ENCODE measurements around the gene MYO1A.

MYO1A gene

DNA sequence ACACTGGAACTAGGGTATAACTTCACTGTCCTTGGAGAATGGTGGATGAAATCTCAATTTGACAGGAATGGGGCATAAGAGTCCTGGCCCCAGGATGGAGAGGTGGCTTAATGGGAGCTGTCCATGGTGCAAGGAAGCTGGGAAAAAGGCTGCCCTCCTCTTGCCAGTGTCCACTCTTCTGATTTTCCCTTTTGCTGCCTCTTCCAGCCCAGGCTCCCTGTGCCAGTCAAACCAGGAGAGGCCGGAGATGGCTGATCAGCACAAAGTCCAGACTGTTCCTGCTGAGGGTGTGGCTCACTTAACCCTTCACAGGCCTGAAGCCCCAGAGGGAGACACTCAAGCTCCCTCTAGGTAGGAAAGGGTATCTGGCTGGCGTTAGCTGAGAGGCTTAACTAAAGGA is at the start of gene MYO1A:
TSS of gene MYO1A (minus strand) at position 240 of the 400 bp plus-strand sequence. CDS start 1,806 bp downstream, outside the sequence.
- DNase-seq: no peak

GRCh38 chr12:57099047-57099714 is 49.3 kb upstream of the MYO1A start:
- no peak for DNase-seq

GRCh38 chr12:57098546-57098945 is 48.6 kb upstream of the MYO1A start:
- DNase-seq: no peak

GRCh38 chr12:57097554-57097835 is 47.6 kb upstream of the MYO1A start:
- no peak for DNase-seq

- no peak for DNase-seq
These were observed 47.0 kb upstream of the MYO1A start for GRCh38 chr12:57096748-57097553.

GRCh38 chr12:57096099-57096572 is 46.2 kb upstream of the MYO1A start:
- DNase-seq: peak; percentile 78

GRCh38 chr12:57095440-57095839 is 45.5 kb upstream of the MYO1A start:
- no peak for DNase-seq

GRCh38 chr12:57094208-57095160 is 44.6 kb upstream of the MYO1A start:
- no peak for DNase-seq

DNA sequence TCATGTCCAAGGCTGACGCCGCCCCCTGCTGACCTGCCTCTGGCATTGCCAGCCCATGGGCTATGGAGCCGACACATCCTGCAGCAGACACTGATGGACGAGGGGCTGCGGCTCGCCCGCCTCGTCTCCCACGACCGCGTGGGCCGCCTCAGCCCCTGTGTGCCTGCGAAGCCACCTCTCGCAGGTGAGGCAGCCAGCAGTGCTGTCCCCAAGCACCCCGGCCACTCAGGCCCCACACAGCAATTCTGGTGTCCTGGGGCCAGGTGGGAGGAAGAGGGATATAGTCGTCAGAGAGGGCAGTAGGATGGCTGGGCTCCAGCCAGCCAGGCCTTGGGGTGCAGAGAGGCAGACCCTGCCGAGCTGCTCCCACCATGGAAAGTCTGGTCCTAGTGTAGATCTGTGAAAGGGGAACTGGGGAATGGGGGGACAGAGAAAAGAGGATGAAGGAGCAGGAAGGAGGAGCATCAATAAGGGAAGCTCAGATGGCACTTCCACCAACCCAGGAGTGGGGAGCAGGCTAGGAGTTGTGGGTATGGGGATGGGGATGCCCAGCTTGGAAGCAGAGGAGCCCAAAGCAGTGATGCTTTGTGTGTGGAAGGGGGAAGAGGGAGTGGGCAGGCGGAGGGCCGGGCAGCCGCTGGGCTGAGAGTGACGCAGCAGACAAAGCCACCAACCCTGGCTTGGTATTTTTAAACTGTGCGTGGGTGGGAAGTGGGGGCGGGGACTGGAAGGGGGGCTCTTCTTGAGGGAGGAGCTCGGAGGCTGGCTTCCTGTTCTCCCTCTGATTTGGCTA is 43.7 kb upstream of the MYO1A start:
- no peak for DNase-seq

- no peak for DNase-seq
These were observed 43.0 kb upstream of the MYO1A start for GRCh38 chr12:57092876-57093414.

DNA sequence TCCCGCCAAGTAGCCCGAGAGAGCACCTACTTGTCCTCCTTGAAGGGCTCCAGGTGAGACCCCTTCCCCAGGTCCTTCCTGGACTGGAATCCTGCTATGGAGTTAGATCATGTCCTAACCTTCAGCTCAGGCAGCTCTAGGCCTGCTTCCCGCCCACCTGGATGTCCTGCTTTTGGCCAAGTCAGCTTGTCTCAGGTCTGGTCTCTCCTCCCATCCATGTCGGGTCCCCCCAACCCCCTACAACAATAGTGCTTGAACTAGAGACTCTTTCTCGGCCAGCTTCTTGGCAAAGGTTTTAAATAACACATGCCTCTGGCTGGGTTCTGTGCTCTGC is 42.6 kb upstream of the MYO1A start:
- no peak for DNase-seq

DNA sequence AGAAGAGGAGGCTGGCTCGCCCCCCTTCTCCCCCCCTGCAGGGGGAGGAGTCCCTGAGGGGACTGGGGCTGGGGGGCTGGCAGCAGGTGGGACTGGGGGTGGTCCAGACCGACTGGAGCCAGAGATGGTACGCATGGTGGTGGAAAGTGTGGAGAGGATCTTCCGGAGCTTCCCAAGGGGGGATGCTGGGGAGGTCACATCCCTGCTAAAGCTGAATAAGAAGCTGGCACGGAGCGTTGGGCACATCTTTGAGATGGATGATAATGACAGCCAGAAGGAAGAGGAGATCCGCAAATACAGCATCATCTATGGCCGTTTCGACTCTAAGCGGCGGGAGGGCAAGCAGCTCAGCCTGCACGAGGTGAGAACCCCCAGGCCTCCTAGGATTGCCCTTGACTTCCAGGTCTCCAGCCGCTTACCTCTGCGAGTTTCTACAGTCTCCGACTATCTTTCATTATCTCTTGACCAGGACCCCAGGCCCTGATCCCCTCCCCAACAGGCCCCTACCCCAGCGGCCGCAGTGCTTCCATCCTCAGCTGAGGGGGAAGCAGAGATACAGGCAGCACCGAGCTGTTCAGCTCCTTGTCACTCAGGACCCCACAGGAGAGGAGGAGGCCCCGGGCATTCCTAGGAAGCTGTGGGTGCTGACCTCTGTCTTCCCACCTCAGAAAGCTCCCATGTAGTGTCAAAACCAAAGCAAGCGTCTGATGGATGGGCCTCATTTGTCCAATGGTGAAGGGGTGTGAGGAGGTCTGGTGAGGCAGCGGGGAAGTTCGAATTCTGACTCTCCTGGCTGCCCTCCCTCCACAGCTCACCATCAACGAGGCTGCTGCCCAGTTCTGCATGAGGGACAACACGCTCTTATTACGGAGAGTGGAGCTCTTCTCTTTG is 42.0 kb upstream of the MYO1A start:
- DNase-seq: no peak

DNA sequence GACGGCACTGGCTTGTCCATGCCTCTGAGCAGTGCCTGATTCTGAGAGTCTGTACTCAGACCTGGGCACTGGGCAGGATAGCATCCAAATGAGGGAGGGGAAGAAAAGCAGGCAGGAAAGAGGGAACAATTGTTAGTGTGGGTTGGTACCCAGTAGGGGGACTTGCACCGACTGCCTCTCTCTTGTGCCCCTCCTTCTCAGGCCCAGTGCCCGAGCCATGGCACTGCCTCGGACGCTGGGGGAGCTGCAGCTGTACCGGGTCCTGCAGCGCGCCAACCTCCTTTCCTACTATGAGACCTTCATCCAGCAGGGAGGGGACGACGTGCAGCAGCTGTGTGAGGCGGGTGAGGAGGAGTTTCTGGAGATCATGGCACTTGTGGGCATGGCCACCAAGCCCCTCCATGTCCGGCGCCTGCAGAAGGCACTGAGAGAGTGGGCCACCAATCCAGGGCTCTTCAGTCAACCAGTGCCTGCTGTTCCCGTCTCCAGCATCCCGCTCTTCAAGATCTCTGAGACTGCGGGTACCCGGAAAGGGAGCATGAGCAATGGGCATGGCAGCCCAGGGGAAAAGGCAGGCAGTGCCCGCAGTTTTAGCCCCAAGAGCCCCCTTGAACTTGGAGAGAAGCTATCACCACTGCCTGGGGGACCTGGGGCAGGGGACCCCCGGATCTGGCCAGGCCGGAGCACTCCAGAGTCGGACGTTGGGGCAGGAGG is 41.2 kb upstream of the MYO1A start:
- no peak for DNase-seq

DNA sequence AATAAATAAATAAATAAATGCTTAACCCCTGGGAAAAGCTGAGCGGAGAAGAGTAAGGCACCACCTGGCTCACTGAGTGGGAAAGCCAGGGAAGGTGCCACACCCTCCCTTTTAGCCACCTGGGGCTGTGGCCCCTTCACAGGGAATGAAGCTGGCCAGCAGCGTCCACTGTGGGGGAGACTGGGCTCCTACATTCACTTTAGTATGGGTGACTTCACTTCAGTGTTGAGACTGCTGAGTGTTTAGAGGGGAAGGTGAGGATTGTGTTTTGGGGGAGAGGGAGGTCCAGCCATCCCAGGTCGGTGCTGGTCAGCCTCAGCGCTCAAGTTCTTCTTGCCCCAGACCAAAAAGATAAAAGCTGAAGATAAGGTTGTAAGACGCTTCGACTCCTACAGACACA is 40.6 kb upstream of the MYO1A start:
- no peak for DNase-seq

DNA sequence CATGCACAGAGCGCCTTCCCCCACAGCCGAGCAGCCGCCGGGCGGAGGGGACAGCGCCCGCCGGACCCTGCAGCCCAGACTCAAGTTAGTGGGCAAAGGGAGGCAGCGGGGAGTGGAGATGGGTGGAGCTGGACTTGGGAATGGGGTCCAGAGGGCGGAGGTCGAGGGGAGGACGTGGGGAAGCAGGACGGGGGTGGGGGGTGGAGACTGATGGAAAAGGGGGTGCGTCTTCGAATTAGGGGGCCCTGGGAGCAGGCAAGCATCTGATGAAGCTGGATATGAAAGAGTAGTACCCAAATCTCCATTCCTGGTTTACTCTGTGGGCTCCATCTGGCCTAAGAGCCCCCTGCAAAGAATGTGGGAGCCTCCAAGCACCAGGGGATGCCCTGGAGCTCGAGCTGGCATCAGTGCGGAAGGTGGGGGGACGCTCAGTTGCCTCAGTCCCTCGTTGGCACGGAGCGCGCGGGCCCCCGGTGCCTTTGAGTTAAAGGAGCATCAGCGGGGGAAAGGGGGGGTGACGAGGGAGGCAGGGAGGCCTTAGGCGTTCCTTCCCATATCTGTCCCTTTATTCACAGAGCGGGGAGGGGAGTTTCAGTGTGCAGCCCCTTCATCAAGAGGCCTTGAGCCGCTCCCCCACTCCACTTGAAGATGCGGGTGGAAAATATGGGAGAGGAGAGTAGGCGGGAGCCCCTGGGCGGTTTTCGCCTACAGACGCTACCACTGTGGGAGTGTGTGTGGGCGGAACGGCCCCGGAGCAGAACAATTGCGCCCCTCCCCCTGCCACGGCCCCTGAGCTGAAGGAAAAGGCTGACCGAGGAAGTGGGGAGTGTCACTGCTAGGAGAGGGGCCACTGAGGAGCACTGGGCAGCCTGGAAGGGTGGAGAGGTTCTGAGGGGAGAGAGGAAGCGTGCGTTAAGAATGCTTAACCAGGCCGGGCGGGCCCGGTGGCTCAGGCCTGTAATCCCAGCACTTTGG is 39.6 kb upstream of the MYO1A start:
- DNase-seq: no peak

DNA sequence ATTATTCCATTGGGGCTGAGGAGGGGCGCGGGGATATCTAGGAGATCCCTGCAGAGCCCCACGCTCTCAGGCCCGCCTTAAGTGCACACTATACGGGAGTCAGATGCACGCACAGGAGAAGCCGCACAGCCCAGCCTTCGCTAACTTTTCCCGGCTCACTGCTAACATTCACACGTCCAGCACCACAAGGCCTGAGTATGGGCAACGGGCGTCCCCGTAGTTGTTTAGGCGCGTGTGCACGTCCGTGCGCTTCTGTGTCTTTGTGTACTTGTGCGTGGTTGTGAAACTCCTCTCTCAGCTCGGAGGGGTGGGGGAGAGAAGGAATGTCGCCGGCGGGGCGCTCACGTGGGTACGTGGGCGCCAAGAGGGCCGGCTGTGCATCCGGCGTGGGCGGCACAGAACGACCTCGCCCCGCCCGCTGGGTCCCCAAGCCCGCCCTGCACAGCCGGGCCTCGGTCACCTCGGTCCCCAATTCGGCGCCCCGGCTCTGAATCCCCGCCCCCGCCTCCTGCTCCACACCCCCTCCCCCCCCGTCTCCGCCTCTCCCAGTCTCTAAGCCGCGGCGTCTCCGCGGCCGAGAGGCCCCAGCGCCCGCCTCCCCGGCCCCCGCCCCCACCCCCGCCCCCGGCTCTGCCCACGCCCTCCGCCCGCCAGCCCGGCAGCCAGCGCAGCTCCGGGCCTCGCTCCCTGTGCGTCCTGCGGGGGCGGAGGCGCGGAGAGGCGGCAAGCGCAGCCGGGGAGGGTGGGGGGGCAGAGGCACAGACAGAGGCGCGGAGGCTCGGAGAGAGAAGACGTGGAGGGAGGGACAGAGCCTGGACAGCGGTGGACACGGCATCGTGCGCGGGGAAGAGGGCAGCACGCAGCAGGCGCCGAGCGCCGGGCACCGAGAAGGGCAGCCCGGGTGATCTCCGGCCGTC is 38.7 kb upstream of the MYO1A start, which contains the start of gene NAB2:
TSS of gene NAB2 (plus strand) at position 761 of the 917 bp plus-strand sequence. CDS start 158 bp downstream, outside the sequence.
- peak; percentile 74 for DNase-seq

GRCh38 chr12:57087691-57088353 is 37.9 kb upstream of the MYO1A start:
- no peak for DNase-seq
